Dermis microvascular lymphatic vessel endothelial cell (primary cell): ENCODE measurements around the gene ESRP2. TPM values are rescaled to one million over a fixed set of nuclear protein-coding genes. Genes with fewer than 3 reads are reported as not detected.

Source experiments
- DNase-seq, 2 donors: peaks; one replicate each; pipeline versions ENCODE4 v3.0.0 to v3.0.0-alpha.2; 2010; ENCODE audit warnings: low read depth in 2 of 2
- total RNA-seq: library from RNA; depleted of rRNA; stranded (reverse); fragments of >200 nt; gene quantifications from 2 replicates; pipeline ENCODE4 v1.2.1, GENCODE V29; 2014

The ESRP2 gene
- 0.77 and 2.1 TPM in 2 replicates for total RNA-seq

DNA sequence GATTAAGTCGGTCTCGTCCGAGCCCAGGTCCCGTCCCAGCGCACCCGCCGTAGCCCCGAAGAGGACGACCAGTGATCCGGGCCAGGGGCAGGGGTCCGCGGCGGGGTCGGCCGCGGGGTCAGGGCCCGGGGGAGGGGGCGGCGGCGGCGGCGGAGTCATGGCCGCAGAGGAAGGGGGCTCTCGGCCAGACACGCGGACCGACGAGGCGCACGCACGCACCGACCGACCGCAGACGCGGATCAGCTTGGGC lies at the start of gene ESRP2:
ESRP2 (minus strand) TSS at position 241 of the 250 bp plus-strand sequence; CDS start at position 159, 82 bp downstream.
- no peak for DNase-seq

GRCh38 chr16:68285683-68286082 lies 49.8 kb upstream of the ESRP2 start:
- no peak for DNase-seq

GRCh38 chr16:68284847-68285246 lies 48.9 kb upstream of the ESRP2 start:
- no peak for DNase-seq

DNA sequence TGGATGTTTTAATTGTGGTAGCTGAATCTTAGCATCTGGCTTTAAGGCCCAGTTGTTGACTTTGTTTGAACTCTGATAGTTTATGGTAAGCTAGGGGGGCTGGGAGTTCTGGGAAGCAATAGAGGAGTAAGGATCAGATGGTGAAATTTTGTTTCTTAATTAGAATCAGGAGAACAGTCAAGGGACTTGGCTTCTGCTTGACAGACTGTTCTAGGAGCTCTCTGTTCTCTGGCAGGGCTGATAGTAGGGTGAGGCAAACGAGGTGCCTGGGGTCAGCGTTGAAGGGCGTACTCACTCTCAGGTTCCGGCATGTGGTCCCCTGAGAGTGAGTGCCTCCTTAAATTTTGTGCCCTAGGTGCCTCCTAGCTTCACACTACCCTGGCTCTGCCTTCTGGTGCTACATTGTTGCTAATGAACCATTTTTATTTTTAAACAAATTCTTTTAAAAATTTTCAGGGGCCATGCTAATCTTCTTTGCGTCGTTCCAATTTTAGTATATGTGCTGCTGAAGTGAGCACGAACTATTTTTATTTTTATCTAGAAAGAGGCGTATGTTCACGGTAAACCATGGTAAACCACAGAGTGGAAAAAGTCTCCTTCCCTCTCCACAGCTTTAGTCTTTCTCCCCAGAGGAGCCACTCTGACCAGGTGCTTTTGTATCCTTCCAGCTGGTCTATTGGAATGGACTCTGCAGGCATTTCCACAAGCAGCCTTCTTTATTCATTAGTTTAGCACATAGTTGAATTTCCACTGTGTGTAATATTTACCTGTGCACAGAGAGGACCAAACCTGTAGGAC lies 48.1 kb upstream of the ESRP2 start:
- no peak for DNase-seq

- DNase-seq = no peak
These were observed 47.4 kb upstream of the ESRP2 start for GRCh38 chr16:68283346-68283745.

- DNase-seq = no peak
These were observed 46.1 kb upstream of the ESRP2 start for GRCh38 chr16:68282064-68282452.

GRCh38 chr16:68281368-68282063 lies 45.6 kb upstream of the ESRP2 start:
- DNase-seq = no peak

- no peak for DNase-seq
These were observed 44.0 kb upstream of the ESRP2 start for GRCh38 chr16:68279726-68280558.

DNA sequence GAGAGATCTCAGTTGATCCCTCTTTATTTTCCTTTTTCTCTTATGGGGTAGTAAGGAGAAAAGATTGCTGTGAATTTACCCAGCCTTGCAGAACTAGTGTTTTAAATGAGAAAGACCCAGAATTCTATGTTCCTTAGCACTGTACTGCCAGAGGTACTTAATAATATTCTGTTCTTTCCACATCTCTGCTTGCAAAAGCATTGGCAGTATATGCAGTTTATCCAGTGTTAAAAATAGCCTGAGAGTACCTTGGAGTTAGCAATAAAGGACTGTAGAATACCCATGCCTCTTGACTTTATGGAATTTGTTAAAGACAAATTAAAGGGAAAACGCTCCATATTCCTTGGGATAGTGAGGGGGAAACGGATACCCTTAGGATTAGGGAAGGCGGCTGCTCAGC lies 40.3 kb upstream of the ESRP2 start:
- no peak for DNase-seq

GRCh38 chr16:68275611-68276191 lies 39.8 kb upstream of the ESRP2 start:
- DNase-seq = no peak

DNA sequence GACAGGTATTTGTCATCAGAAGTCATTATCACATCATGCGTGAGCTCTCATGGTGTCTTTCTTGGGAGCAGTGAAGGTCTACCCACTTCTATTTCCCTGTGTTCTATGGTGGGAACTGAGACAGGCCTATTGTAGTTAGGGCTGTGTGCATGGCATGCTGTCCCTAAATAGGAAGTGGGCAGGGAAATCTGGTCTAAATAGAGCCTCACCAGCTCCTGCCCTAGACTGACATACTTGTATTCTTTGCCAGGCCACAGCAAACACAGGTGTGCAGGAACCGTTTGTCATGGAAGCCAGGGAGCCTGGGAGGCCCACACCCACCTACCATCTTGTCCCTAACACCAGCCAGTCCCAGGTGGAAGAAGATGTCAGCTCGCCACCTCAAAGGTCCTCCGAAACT lies 38.5 kb upstream of the ESRP2 start:
- DNase-seq = no peak

DNA sequence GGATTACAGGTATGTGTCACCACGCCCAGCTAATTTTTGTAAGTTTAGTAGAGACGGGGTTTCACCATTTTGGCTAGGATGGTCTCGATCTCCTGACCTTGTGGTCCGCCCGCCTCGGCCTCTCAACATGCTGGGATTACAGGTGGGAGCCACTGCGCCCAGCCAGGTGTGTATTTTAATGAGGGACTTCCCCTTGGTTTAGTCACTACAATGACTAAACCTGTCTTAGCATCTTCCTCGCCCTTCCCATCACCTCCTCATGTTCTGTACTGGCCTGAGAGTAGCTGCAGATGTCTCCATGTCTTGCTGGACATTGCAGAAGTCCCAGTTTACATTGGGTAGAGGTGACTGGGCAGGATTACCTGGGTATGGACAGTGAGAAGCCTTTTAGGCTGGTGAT lies 38.0 kb upstream of the ESRP2 start:
- no peak for DNase-seq

DNA sequence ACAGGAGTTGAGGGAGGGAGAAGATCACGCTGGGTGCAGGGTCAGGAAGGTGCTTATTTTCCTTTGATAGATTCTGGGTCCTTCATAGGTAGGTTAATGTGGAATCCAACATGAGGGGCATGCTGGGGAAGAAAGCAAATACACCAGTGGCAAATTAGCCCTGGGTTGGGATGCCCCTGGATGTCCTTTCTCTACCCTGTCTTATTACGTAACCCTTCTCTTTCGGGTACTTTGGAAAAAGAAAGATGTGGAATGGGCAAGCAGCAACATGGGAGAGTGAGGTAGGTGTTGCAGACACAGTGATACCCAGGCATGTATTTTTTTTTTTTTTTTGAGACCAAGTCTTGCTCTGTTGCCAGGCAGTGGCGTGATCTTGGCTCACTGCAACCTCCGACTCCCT lies 37.5 kb upstream of the ESRP2 start:
- no peak for DNase-seq

DNA sequence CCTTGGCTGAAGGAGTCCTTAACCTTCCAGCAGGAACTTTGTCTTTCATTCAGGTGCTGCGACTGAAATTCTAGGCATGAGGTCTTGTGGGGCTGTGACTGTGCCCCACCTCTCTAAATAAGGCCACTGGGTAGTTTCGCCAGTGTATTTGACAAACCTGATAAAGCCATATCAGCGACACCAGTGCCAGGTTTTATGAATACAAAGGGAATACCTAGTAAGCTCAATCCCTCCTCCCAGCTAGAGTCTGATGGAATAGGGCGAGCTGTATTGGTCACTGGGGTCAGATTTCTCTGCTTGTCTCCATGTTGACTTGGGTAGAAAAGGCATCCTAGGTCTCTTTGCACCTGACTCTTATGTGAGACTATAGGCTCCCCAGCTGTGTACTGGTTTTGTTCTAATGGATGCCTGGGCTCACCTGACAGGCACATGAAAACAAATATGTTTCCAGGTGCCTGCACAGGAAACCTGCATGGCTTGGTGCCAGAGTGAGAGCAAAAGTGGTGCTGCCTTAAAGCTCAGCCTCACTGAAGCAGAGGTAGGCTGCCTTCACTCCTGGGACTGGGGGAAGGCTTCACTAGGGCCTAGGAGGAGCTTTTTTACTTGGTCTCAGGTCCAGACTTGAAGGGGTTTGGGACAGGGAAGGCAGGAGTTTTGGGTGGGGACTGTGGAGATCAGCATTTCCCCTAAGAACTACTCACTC lies 36.7 kb upstream of the ESRP2 start:
- no peak for DNase-seq

GRCh38 chr16:68270353-68270752 lies 34.4 kb upstream of the ESRP2 start:
- DNase-seq = no peak

DNA sequence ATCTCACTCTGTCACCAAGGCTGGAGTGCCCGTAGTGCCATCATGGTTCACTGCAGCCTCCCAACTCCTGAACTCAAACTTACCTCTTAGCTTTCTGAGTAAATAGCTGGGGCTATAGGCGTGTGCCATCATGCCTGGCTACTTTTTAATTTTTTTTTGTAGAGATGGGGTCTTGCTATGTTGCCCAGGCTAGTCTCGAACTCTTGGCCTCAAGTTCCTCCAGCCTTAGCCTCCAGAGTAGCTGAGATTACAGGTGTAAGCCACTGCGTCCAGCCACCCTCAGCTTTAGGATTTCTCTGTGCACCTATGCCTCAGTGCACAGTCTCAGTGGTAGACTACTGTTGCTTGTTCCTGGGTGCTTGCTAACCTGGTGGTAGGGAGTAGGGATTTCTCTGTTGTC lies 33.9 kb upstream of the ESRP2 start:
- no peak for DNase-seq

GRCh38 chr16:68267612-68268405 lies 31.9 kb upstream of the ESRP2 start:
- DNase-seq = no peak

DNA sequence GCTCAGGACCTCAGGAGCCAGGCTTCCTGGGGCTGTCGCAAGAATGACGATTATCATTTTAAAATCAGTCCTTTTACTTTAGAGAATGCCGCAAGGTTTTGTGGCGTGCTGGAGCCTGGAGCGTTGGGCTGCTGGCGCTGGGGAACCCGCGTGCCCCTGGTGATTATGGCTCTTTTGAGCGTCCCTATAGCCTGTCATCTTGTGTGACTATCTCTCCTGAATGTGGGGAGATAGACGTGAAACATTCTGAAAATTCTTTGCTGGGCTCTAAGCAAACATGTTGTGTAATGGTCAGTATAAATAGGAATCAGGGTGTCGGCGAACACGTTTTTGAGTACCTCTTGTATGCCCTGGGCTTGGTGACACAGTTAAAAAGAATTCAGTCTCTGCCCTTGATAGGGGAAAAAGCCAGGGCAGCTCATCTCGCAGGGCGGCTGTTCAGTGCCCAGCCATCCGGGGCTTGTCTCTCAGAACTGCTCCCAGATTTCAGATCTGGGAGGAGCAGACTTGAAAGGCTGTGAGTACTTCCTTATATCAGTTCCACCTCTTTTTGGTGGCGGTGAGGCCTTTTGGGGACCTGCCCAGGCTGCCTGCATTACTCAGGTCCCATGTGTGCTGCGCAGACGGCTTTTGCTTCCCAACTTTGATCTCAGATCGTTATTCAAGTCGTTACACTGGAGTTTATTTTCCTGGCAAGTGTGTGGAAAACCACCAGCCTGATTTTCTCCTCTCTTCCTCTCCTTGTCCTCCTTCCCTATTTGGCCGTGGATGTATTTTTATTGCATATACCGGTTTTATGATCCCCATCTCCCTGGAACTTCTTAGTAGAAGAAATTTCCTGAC lies 29.4 kb upstream of the ESRP2 start:
- peak in 1 of 2 donors; percentile 53 for DNase-seq
